Choroid plexus epithelial cell (primary cell): ENCODE data around the gene BCL7A.

Experiments used
- DNase-seq: peaks from one replicate; pipeline ENCODE4 v3.0.0-alpha.2; 2010; ENCODE audit warnings: low read depth
- H3K4me3 ChIP-seq: 2 replicates; pipeline ENCODE4 v1.5.1; 2011; ENCODE audit warnings: low read depth, mild to moderate bottlenecking, control low read depth, low read length, moderate library complexity
- CTCF ChIP-seq: conservative IDR thresholded peaks from 2 replicates; pipeline ENCODE4 v1.5.1; 2011; ENCODE audit warnings: low read depth, mild to moderate bottlenecking, control low read depth, inconsistent platforms, low read length, moderate library complexity

Gene BCL7A

GRCh38 chr12:122057007-122057735, 35.5 kb downstream of the BCL7A start:
- H3K4me3 ChIP-seq: no peak overlapping the region
- DNase-seq: no peak
- TF ChIP-seq CTCF: no peak

- TF ChIP-seq CTCF: no peak
- no peak for DNase-seq
- H3K4me3 ChIP-seq: no peak overlapping the region
These were observed 36.1 kb downstream of the BCL7A start for GRCh38 chr12:122057769-122058168.

GRCh38 chr12:122058549-122059149, 37.0 kb downstream of the BCL7A start:
- no peak overlapping the region for H3K4me3 ChIP-seq
- DNase-seq: no peak
- TF ChIP-seq CTCF: no peak

- no peak for TF ChIP-seq CTCF
These were observed 37.7 kb downstream of the BCL7A start for GRCh38 chr12:122059203-122059960.

GRCh38 chr12:122060081-122060501, 38.4 kb downstream of the BCL7A start:
- no peak overlapping the region for H3K4me3 ChIP-seq
- TF ChIP-seq CTCF: no peak
- no peak for DNase-seq

More at GRCh38 chr12:122059203-122059960, 37.7 kb downstream of the BCL7A start:
- DNase-seq: no peak
- no peak overlapping the region for H3K4me3 ChIP-seq

- TF ChIP-seq CTCF: no peak
- DNase-seq: no peak
- H3K4me3 ChIP-seq: no peak overlapping the region
These were observed 39.6 kb downstream of the BCL7A start for GRCh38 chr12:122061253-122061652.
